Measurements from ENCODE around the gene TGFBR3L.
"Not testable (repeated sequence)": the region's sequence is repeated elsewhere in the genome, so short reads cannot be mapped to it uniquely, and the experiment has no call there.

Gene TGFBR3L

DNA sequence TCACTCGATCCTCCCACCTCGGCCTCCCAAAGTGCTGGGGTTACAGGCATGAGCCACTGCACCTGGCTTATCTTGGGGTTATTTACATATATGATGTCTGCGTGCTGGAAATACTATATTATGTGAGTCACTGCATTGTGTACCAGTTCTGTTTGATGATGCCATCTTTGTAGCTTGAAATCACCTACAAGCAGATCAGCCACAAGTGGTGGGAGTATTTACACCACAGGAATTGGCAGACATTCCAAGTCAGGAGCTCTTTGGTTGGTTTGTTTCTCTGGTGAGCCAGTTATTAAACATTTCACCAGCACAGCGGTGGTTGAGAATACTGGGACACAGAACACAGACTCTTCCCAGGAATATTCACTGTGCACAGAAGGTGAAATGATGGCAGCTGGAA is 33.3 kb downstream of the TGFBR3L start:
- in situ Hi-C loops (cut with MboI; ENCODE audit: low sequenced_read_pairs): no loop called here

DNA sequence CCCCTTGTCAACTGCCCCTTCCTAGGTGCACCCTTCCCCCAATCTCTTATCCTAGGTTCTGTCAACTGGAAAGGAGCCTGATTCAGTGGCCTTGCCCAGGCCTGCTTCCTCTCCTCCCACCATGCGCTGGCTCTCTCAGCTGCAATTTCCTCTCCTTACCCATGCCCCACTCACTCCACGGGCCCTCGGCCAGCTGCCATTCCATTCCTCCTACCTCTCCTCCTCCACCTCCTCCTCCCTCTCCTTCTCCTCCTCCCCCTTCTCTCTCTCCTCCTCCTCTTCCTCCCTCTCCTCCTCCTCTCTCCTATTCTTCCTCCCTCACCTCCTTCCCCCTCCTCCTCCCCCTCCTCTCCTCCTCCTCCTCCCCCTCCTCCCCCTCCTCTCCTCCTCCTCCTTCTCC is 38.4 kb downstream of the TGFBR3L start:
- in situ Hi-C loops (cut with MboI; ENCODE audit: low sequenced_read_pairs): no loop called here

DNA sequence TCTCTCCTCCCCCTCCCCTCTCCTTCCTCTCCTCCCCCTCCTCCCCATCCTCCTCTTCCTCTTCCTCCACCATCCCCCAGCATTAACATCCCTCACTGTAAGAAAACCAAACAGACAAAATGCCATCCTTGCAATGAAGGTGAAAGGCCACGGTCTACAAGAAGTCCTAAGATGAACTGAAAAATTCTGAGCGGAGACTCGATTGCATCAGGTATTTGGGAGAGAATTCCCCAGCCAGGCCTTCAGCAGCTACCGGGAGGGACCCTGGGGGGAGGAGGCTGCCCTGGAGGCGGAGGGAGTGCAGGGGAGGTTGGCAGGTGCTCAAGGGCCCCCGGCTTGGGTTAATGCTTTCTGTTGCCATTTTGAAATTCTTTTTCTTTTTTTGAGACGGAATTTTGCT is 38.9 kb downstream of the TGFBR3L start:
- in situ Hi-C loops (cut with MboI; ENCODE audit: low sequenced_read_pairs): no loop called here

DNA sequence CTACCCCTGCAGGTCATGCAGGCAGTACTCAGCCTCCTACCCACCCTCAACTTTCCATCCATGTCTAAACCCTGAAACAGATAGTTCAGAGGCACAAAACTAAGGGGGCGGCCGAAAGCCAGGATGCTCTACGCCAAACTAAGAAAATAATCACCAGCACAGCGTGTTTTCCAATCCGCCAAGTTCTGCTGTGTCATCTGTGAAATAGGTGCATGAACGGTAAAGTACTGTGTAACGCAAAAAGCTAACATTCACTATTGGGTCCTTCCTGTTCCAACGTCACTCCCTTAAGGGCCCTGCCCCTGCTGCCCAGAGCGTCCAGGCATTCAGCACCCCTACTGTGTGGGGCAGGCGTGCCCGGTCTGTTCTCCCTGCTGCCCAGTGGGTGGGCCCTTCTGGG is 41.1 kb downstream of the TGFBR3L start:
- in situ Hi-C loops (cut with MboI; ENCODE audit: low sequenced_read_pairs): no loop called here

DNA sequence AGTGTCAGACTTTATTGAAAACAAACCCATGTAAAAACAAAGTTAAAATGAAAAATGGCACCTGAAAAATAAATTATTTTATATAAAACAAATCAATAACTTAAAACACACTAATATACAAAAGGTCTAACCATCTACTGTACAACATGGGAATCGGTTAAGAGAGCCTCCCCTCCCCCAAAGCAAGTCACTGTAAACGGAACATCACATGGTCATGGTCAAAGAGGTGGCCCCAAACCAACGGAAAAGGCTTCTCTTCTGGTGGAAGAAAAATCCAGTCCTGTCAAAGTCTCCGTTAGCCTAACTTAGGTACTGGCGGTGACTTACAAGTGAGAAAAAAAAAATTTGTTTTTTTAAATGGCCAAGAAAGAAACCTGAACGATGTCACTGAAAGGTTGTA is 44.6 kb downstream of the TGFBR3L start:
- in situ Hi-C loops (cut with MboI; ENCODE audit: low sequenced_read_pairs): no loop called here

DNA sequence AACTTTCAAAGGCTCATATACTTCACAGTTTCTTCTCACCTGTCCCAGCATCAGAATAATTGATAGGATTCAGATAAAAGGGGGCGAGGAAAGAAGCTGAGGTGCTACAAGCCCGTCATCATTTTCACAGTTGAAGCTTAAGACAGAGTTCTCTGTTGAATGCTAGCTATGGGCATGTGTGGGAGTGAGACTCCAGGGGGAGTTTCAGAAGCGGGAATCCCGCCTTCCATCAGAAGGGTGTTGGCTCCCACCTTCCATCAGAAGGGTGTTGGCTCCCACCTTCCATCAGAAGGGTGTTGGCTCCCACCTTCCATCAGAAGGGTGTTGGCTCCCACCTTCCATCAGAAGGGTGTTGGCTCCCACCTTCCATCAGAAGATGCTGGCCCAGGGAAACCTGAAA is 46.5 kb downstream of the TGFBR3L start:
- in situ Hi-C loops (cut with MboI; ENCODE audit: low sequenced_read_pairs): not testable (repeated sequence)

DNA sequence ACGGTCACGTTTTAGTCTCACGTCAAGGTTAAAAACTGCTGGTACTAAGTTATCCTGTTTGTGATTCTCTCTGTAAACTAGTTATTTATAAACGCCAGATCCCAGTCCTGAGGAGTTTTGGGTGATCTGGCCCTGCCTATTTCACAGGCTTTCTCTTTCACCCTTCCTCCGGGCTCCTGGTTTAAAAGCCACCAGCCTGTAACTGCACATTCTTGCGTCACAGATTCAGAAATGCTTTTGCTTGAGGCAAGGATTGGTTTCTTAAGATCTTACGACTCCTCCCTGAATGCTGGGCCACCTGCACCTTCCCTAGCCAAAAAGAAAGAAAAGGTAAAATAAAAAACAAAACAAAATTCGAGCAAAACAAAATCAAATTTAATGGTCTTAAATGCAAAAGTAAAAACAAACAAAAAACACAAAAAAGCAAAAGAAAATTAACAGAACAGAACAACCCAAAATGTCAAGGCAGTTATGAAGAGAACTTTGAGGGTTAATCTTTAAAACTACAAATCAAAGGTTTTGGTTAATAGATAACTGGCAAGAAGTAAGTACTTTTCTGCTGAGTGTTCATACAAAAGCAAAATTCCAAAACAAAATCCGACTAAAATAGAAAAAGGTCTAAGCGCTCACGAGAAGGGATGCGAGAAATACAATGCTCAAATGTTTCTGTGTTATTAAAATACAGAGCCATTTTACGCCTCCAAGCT is 47.4 kb downstream of the TGFBR3L start:
- in situ Hi-C loops (cut with MboI; ENCODE audit: low sequenced_read_pairs): no loop called here

DNA sequence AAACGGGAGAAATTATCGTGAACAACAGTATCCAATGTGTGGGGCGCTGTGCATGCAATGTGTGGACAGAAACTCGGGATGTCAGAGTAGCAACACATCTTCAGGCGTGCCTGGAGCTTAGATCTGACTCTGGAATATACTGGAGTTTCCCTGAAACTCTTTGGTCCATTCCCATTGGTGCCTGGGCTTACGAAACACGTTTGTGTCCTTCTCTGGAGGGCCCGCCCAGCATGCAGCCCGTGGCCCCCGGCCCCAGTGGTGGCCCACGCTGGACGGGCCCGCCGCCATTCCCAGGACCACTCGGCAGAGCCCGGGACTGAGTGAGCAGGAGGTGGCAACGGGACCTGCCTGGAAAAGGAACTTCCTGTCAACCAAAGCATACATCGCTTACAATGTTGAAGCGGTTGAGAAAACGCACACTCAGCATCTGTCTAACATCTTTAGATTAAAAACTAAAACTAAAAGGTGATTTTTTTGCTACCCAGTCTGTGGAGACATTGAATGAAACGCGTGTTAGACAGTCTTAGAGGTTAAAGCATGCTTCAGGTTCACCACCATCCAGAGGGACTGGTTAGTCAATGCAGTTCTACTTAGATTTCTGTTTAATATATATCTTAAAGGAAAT is 48.1 kb downstream of the TGFBR3L start:
- in situ Hi-C loops (cut with MboI; ENCODE audit: low sequenced_read_pairs): no loop called here

DNA sequence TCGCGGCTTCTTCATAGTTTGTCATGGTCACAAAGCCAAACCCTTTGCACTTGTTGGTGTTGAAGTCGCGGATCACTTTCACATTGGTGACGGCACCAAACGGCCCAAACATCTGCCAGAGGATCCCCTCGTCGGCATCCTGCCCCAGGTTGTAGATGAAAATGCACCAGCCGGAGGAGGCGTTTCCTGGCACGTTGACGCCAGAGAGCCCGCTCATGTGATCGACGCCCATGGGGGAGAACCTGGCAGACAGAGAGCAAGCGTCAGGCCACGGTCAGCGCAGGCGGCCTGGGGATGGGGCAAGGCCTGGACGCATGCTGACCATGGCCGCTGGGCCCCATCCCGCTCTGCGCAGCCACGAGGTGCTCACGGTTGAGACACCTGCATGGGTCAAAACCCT is 48.9 kb downstream of the TGFBR3L start:
- in situ Hi-C loops (cut with MboI; ENCODE audit: low sequenced_read_pairs): no loop called here

DNA sequence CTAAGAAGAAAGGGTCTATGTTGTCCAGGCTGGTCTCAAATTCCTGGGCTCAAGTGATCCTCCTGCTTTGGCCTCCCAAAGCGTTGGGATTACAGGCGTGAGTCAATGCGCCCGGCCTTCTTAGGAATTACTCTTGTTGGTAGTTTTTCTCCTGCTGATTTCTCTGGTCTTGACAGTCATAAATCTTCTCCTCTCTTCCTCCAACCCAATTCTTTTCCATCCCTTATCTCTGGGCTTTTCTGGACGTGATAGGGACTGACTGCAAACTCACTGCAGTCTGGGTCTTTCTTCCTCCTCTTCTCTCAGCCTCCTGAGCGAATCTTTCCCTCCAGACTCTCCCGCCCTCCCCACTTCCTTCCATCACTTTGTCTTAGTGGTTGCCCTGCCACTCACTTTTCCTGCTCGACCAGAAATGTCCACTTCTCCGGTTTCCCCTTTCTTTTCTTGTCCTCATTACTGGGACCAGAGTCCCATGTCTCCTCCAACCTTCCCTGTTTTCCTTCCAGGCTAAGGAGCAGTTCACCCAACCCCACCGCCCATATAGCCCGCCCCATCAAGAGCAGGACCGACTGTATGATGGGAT is 50.7 kb downstream of the TGFBR3L start:
- in situ Hi-C loops (cut with MboI; ENCODE audit: low sequenced_read_pairs): no loop called here

DNA sequence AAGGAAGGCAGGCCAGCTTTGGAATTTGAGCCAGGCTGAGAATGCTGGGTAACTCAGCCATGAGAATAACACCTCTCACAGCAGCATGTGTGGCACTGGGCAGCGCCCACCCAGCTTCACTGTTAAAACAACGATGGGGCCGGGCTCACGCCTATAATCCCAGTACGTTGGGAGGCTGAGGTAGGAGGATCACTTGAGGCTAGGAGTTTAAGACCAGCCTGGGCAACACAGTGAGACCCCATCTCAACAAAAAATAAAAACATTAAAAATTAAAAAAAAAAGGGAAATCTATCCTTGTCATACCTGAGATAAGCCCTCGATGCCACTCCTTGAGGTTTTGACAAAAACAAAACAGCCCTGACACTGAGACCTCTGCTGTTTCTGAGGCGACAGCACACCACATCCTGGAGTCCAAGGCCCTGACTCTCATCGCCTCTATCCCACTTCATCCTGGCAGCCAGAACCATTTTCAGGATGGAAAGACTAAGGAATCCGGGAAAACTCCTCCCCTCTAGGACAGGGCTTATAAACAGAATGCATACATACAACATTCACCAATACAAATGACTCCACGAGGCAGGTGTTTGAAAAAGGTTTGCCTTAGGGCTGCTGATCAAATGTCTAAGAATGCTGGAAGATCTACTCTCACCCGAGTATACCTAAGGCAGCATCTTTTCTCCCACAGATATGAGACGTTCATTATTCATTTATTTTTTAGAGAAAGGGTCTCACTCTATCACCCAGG is 51.5 kb downstream of the TGFBR3L start:
- in situ Hi-C loops (cut with MboI; ENCODE audit: low sequenced_read_pairs): no loop called here

DNA sequence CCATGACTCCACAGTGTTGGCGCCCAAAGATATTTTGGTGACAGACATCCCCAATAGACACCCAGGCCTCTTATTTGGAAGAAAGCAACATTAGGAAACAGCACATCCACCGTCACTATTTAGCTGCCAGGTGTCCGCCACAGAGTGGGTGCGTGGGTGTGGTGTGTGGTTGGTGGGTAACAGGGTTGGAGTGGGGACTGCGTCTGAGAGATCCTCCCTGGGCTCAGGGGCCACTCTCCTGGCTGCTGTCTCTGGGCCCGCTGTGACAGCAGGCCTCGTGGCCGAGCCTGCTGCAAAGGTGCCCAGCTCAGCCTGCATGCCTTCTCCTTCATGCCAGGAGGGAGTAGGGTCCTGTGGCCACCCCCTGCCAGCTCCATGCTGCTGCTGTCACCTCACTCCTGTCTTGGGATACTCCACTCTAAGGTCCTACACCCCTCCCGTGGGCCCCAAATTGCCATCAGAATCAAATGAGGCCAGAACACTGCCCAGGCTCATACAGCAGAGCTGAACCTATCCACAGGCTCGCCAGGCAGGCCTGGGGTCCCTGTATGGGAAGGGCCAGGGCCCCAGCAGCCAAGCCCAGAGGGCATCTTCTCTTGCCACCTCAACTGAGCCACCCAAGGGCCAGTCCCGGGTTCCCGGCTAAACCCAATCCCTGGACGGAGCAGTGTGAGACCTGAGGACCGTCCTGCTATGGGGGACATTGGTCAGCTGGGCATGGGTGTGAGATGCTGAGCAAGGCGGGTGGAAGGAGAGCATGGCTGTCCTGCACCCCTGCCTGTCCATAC is 53.6 kb downstream of the TGFBR3L start:
- in situ Hi-C loops (cut with MboI; ENCODE audit: low sequenced_read_pairs): no loop called here

Measured in hTERT RPE-1 (cell line).